Measurements from ENCODE around the gene CCNO. TPM values are rescaled to one million over a fixed set of nuclear protein-coding genes. Genes with fewer than 3 reads are reported as not detected.
A peak's percentile ranks its signal among the peaks of the same experiment; 100 is the strongest.

Gene CCNO
- total RNA-seq, 4 donors from 2014 or later, result 0.95 to 1.6 (median 1.1) TPM

DNA sequence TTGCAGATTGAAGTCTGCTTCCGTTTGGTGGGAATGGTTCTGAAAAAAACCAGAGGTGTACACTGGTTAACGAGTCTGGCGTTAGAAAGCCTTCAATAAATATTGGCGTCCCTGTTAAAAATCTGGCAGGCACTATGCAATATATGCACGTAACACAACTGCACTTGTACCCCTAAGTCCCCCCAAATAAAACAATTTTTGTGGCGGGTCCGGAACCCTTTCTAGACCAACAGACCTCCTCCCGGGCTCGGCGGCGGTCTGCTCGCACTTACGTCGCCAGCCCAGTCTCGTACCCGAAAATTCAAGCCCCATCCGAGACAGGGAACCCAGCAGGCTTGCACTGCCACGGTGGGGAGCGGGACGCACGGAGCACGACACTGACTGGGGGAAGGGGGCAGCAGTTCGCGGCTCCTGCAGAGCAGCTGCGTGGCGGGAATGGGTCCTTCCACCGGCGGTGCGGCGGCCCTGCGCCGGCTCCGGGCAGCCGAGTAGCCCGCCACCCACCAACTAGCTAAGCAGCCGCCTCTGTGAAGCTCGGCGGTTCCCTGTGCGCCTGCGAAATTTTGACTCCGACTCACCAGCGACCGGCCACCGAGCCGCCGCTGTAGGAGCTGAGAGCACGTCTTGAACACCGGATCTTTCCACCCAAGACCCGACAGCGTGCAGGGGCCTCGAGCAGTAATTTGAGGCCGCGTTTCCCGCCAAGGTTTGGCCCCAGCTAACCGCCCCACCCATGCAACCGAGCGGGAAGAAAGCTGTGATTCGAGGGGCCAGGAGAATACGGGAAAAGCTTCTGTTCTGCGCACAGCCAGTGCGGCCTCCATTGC lies 10.2 kb downstream of the CCNO start:
- Histone ChIP-seq H3K4me1 (peaks cover 17 to 51% (median 22%) of the 10 kb centered on the region in 3 donors), H3K9me3 (no peaks in the 10 kb centered on the region), H3K36me3 (no peaks in the 10 kb centered on the region), H3K27me3 (peaks cover 0 to 98% (median 35%) of the 10 kb centered on the region in 4 donors), H3K4me3 (peak overlapping the region in 1 of 4 donors; percentile 27), H3K27ac (no peak overlapping the region)
- intact Hi-C loops (cut with DNase I), result no loop called here
- WGBS, 2 donors, result 48 to 53% methylated on average over 17 to 25 of the region's 61 CpGs
- no peak for DNase-seq
- TF ChIP-seq, protein P1, sequence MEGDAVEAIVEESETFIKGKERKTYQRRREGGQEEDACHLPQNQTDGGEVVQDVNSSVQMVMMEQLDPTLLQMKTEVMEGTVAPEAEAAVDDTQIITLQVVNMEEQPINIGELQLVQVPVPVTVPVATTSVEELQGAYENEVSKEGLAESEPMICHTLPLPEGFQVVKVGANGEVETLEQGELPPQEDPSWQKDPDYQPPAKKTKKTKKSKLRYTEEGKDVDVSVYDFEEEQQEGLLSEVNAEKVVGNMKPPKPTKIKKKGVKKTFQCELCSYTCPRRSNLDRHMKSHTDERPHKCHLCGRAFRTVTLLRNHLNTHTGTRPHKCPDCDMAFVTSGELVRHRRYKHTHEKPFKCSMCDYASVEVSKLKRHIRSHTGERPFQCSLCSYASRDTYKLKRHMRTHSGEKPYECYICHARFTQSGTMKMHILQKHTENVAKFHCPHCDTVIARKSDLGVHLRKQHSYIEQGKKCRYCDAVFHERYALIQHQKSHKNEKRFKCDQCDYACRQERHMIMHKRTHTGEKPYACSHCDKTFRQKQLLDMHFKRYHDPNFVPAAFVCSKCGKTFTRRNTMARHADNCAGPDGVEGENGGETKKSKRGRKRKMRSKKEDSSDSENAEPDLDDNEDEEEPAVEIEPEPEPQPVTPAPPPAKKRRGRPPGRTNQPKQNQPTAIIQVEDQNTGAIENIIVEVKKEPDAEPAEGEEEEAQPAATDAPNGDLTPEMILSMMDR (IDR thresholded peaks at IDR 0.05), result no peak
- no peak for TF ChIP-seq POLR2A (IDR thresholded peaks at IDR 0.05)

DNA sequence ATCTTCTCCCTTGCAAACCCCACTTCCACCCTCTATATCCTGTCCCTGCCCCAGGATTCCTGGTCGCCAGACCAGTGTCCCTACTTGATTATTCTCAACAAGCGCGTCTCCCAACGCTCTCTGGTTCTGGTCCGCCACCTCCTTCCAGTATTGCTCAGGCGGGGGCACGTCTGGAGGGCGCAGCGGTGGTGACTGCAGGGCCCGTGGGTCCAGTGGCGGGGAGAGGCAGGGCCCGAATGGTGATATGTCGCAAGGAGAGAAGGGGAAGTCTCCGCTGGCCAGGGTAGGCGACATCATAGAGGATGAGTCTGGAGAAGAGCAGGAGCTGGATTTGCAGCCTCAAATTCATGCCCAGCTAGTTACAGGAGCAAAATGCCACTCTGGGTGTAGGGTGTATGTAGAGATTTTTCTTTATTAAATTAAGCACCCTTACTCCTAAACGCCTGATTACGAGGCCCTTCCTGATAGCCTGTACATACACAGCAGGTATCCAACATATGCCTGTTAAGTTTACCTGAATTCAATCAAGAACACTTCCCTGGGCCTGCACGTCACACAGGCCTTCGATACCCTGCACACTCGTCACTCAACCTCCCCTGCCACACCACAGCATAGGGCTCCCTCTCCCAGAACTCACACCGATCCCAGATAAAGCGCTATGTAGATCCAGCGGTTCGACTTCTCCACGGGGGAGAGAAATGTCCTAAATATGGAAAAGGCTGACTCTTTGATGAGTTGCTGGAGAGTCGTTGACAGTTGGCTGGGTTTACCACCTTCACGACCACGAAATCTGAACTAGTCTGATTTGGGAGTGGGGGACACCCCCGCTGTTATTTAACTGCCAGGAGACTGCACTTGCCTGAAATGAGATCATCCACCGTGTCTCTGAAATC lies 11.1 kb downstream of the CCNO start:
- DNase-seq, result no peak
- Histone ChIP-seq H3K27me3 (peaks cover 0 to 98% (median 29%) of the 10 kb centered on the region in 4 donors), H3K9me3 (no peaks in the 10 kb centered on the region), H3K36me3 (no peaks in the 10 kb centered on the region), H3K27ac (no peak overlapping the region), H3K4me1 (peaks cover 12 to 44% (median 17%) of the 10 kb centered on the region in 3 donors), H3K4me3 (no peak overlapping the region)
- WGBS, 2 donors, result 46 to 54% methylated on average over 19 to 24 of the region's 30 CpGs
- intact Hi-C loops (cut with DNase I), result no loop called here
- TF ChIP-seq POLR2A (IDR thresholded peaks at IDR 0.05), result no peak
- TF ChIP-seq, protein P1 (IDR thresholded peaks at IDR 0.05), result no peak

GRCh38 chr5:55220433-55221185 lies 12.8 kb downstream of the CCNO start:
- DNase-seq, result no peak
- intact Hi-C loops (cut with DNase I), result no loop called here
- peaks cover 0 to 81% (median 27%) of the 10 kb centered on the region in 4 donors for H3K27me3 ChIP-seq
- H3K4me1 ChIP-seq, result peaks cover 0 to 32% (median 8%) of the 10 kb centered on the region in 3 donors
- peak overlapping the region; percentile 3 to 57 (median 32) for H3K4me3 ChIP-seq
- WGBS, 2 donors, result 14 to 43% methylated on average over 3 to 25 of the region's 62 CpGs
- no peaks in the 10 kb centered on the region for H3K9me3 ChIP-seq
- H3K27ac ChIP-seq, result no peak overlapping the region
- H3K36me3 ChIP-seq, result no peaks in the 10 kb centered on the region
- TF ChIP-seq, protein P1 (IDR thresholded peaks at IDR 0.05), result no peak
- no peak for TF ChIP-seq POLR2A (IDR thresholded peaks at IDR 0.05)

DNA sequence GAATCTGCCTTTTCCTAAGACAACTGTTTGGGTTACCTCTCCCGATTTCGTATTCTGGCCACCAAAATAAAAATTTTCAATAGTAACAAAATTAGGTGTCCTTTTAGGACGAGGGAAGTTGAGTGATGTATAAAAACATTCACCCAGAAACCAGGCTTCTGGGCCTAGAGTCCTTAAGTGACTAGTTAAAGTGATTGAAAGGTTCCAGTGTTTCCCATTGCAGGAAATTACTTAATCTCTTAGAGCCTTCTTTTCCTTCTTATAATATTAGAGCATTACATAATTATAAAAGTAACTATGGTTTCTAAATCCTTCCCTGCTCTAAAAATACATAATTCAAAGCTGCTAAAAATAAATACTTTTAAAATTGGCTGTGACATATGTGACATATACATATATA lies 13.6 kb downstream of the CCNO start:
- WGBS, 2 donors, result 83 to 84% methylated on average over 3 of the region's 3 CpGs
- Histone ChIP-seq H3K9me3 (no peaks in the 10 kb centered on the region), H3K36me3 (no peaks in the 10 kb centered on the region), H3K27ac (no peak overlapping the region), H3K4me1 (peaks cover 0 to 32% (median 8%) of the 10 kb centered on the region in 3 donors), H3K27me3 (peaks cover 0 to 72% (median 25%) of the 10 kb centered on the region in 4 donors), H3K4me3 (no peak overlapping the region)
- no peak for DNase-seq
- intact Hi-C loops (cut with DNase I), result no loop called here
- no peak for TF ChIP-seq POLR2A (IDR thresholded peaks at IDR 0.05)
- TF ChIP-seq, protein P1 (IDR thresholded peaks at IDR 0.05), result no peak

All from esophagus squamous epithelium (tissue), 5 donors.